DOHH2 (cell line): ENCODE measurements around the gene CFAP46.

Experiments used
- H3F3A ChIP-seq: fragments of 200-600 bp; sonication (generic), shearing (Covaris generic); 2 replicates; pipeline ENCODE4 v1.6.0; 2016; ENCODE audit warnings: antibody characterized with exemption, mild to moderate bottlenecking; ENCODE audit not compliant: control insufficient read depth, insufficient read depth
- H3K27ac ChIP-seq: fragments of 200-600 bp; sonication (generic); 2 replicates; pipeline ENCODE4 v1.5.1; 2014; ENCODE audit warnings: low read depth, mild to moderate bottlenecking, low read length, moderate library complexity
- H3K27me3 ChIP-seq: fragments of 200-600 bp; sonication (generic); 2 replicates; pipeline ENCODE4 v1.6.1; 2014; ENCODE audit warnings: mild to moderate bottlenecking, low read length, mixed read lengths; ENCODE audit not compliant: control insufficient read depth
- H3K36me3 ChIP-seq: fragments of 200-600 bp; sonication (generic); 2 replicates; pipeline ENCODE4 v1.6.1; 2014; ENCODE audit warnings: mild to moderate bottlenecking, low read length, moderate library complexity, mixed read lengths; ENCODE audit not compliant: control insufficient read depth
- H3K4me1 ChIP-seq: fragments of 200-600 bp; sonication (generic); 2 replicates; pipeline ENCODE4 v1.6.1; 2014; ENCODE audit warnings: mild to moderate bottlenecking, low read length, mixed read lengths; ENCODE audit not compliant: control insufficient read depth
- H3K4me2 ChIP-seq: fragments of 200-600 bp; sonication (generic); 2 replicates; pipeline ENCODE4 v1.6.0; 2014; ENCODE audit warnings: mild to moderate bottlenecking, low read length, moderate library complexity
- H3K4me3 ChIP-seq: fragments of 200-600 bp; sonication (generic); 2 replicates; pipeline ENCODE4 v1.5.1; 2014; ENCODE audit warnings: mild to moderate bottlenecking, low read length, mixed read lengths
- H3K79me2 ChIP-seq: fragments of 200-600 bp; sonication (generic); 2 replicates; pipeline ENCODE4 v1.6.1; 2014; ENCODE audit warnings: mild to moderate bottlenecking, low read length, mixed read lengths; ENCODE audit not compliant: control insufficient read depth
- H3K9me2 ChIP-seq: fragments of 200-600 bp; sonication (generic); replicated peaks from 2 replicates; pipeline ENCODE4 v1.6.1; 2014; ENCODE audit warnings: mild to moderate bottlenecking, low read length, mixed read lengths; ENCODE audit not compliant: control insufficient read depth
- H3K9me3 ChIP-seq: fragments of 200-600 bp; sonication (generic); 2 replicates; pipeline ENCODE4 v1.6.1; 2014; ENCODE audit warnings: antibody characterized with exemption, low read length, mixed read lengths; ENCODE audit not compliant: control insufficient read depth, insufficient read depth
- H4K20me1 ChIP-seq: fragments of 200-600 bp; sonication (generic); 2 replicates; pipeline ENCODE4 v1.6.0; 2014; ENCODE audit warnings: low read depth, mild to moderate bottlenecking, antibody characterized with exemption, low read length, moderate library complexity; ENCODE audit not compliant: control insufficient read depth, insufficient read depth
- CTCF ChIP-seq: fragments of 200-600 bp; sonication (generic); IDR thresholded peaks from one replicate; pipeline ENCODE4 v1.5.1; 2014; ENCODE audit warnings: antibody characterized with exemption, mild to moderate bottlenecking, low read depth, low read length; ENCODE audit not compliant: poor library complexity, severe bottlenecking
- EZH2phosphoT487 ChIP-seq: fragments of 200-600 bp; sonication (generic); IDR thresholded peaks from 2 replicates; pipeline ENCODE4 v1.6.1; 2017; ENCODE audit warnings: borderline replicate concordance, mild to moderate bottlenecking, antibody characterized with exemption, low read length, moderate library complexity, mixed read lengths

The CFAP46 gene

GRCh38 chr10:132859084-132859855, 83.1 kb downstream of the CFAP46 start:
- H3K9me3 ChIP-seq: no peaks in the 10 kb centered on the region
- H3K4me1 ChIP-seq: no peaks in the 10 kb centered on the region
- H3K79me2 ChIP-seq: no peaks in the 10 kb centered on the region
- no peak overlapping the region for H3K4me3 ChIP-seq
- no peak overlapping the region for H3K27ac ChIP-seq
- no peak overlapping the region for H3K4me2 ChIP-seq
- H3K36me3 ChIP-seq: no peaks in the 10 kb centered on the region
- no peaks in the 10 kb centered on the region; the same call in 1 of the 2 replicates for H3K27me3 ChIP-seq
- no peak for TF ChIP-seq CTCF
- no peak for TF ChIP-seq EZH2phosphoT487
- no peaks in the 10 kb centered on the region for H4K20me1 ChIP-seq
- no peaks in the 10 kb centered on the region for H3K9me2 ChIP-seq
- no peaks in the 10 kb centered on the region for H3F3A ChIP-seq

- Histone ChIP-seq H3K4me2 (no peak overlapping the region), H4K20me1 (no peaks in the 10 kb centered on the region), H3K4me3 (no peak overlapping the region), H3K79me2 (no peaks in the 10 kb centered on the region), H3K4me1 (no peaks in the 10 kb centered on the region), H3K9me3 (no peaks in the 10 kb centered on the region), H3K27me3 (no peaks in the 10 kb centered on the region; the same call in 1 of the 2 replicates), H3F3A (no peaks in the 10 kb centered on the region), H3K36me3 (no peaks in the 10 kb centered on the region), H3K27ac (no peak overlapping the region), H3K9me2 (no peaks in the 10 kb centered on the region)
- no peak for TF ChIP-seq CTCF
- TF ChIP-seq EZH2phosphoT487: no peak
These were observed 84.0 kb downstream of the CFAP46 start for GRCh38 chr10:132858121-132859081.

GRCh38 chr10:132856869-132857524, 85.4 kb downstream of the CFAP46 start:
- Histone ChIP-seq H3K27me3 (no peaks in the 10 kb centered on the region; the same call in 1 of the 2 replicates), H3K27ac (no peak overlapping the region), H3K79me2 (no peaks in the 10 kb centered on the region), H3K4me1 (no peaks in the 10 kb centered on the region), H3K9me2 (no peaks in the 10 kb centered on the region), H3K4me2 (no peak overlapping the region), H4K20me1 (no peaks in the 10 kb centered on the region), H3K36me3 (no peaks in the 10 kb centered on the region), H3F3A (no peaks in the 10 kb centered on the region), H3K4me3 (no peak overlapping the region), H3K9me3 (no peaks in the 10 kb centered on the region)
- no peak for TF ChIP-seq CTCF
- TF ChIP-seq EZH2phosphoT487: no peak
